Lower lobe of right lung (tissue), 2 donors: ENCODE results near the gene OR2AJ1. TPM values are rescaled to one million over a fixed set of nuclear protein-coding genes. Genes with fewer than 3 reads are reported as not detected.
A peak's percentile ranks its signal among the peaks of the same experiment; 100 is the strongest.

ENCODE experiments used
- ATAC-seq, 2 donors: fragments of 200-7000 bp; cut with Tn5 transposase; one replicate each; pipeline ENCODE4 v1.9.1; 2020 to 2022; ENCODE audit warnings: mild to moderate bottlenecking in 2 of 2, moderate library complexity in 2 of 2
- DNase-seq: peaks from one replicate; pipeline ENCODE4 v3.0.0-alpha.2; 2020
- H3K27ac ChIP-seq: fragments of 200-600 bp; one replicate; pipeline ENCODE4 v1.8.0; 2022
- H3K27me3 ChIP-seq: fragments of 200-600 bp; one replicate; pipeline ENCODE4 v1.8.0; 2022; ENCODE audit warnings: low read depth
- H3K36me3 ChIP-seq: fragments of 200-600 bp; one replicate; pipeline ENCODE4 v1.8.0; 2022; ENCODE audit warnings: mild to moderate bottlenecking
- H3K4me1 ChIP-seq: fragments of 200-600 bp; one replicate; pipeline ENCODE4 v1.8.0; 2022
- H3K4me3 ChIP-seq: fragments of 200-600 bp; one replicate; pipeline ENCODE4 v1.8.0; 2022; ENCODE audit warnings: mild to moderate bottlenecking
- H3K9me3 ChIP-seq: fragments of 200-600 bp; one replicate; pipeline ENCODE4 v1.8.0; 2022
- CTCF ChIP-seq: fragments of 200-600 bp; IDR thresholded peaks from one replicate; pipeline ENCODE4 v1.8.0; 2022; ENCODE audit warnings: antibody characterized with exemption, mild to moderate bottlenecking
- intact Hi-C: fragments of 100-400 bp; cut with DNase I; formaldehyde crosslinking; loops from one replicate; pipeline ENCODE4 v1.11.0; 2022
- total RNA-seq: library from RNA; stranded (reverse); fragmentation: NEBNext Ultra II Directional; extraction: Animal tissue kit (Norgen Biotek cat#: 25700); gene quantifications from one replicate; pipeline ENCODE4 v1.2.1, GENCODE V29; 2021
- donor health status: DM: no; HTN: yes; CAD: no; lungs with severe emphysema.

Gene OR2AJ1
- total RNA-seq, 1 donor from 2014 or later: not detected

- intact Hi-C loops: no loop called here
- H3K9me3 ChIP-seq: no peaks in the 10 kb centered on the region
- no peak overlapping the region for H3K4me3 ChIP-seq
- no peaks in the 10 kb centered on the region for H3K27me3 ChIP-seq
- no peak overlapping the region for H3K27ac ChIP-seq
- no peaks in the 10 kb centered on the region for H3K36me3 ChIP-seq
- TF ChIP-seq CTCF: no peak
- DNase-seq (no peak), ATAC-seq (no peak)
- peaks cover 3% of the 10 kb centered on the region for H3K4me1 ChIP-seq
Observed at GRCh38 chr1:247904122-247904521, 20.6 kb upstream of the OR2AJ1 start.

- Histone ChIP-seq H3K36me3 (no peaks in the 10 kb centered on the region), H3K9me3 (no peaks in the 10 kb centered on the region), H3K4me1 (peaks cover 3% of the 10 kb centered on the region), H3K27ac (no peak overlapping the region), H3K27me3 (no peaks in the 10 kb centered on the region), H3K4me3 (no peak overlapping the region)
- no peak for ATAC-seq
- no peak for DNase-seq
- intact Hi-C loops: no loop called here
- TF ChIP-seq CTCF: no peak
Observed at GRCh38 chr1:247905181-247905580, 19.5 kb upstream of the OR2AJ1 start.

- TF ChIP-seq CTCF: no peak
- no peaks in the 10 kb centered on the region for H3K27me3 ChIP-seq
- peak overlapping the region; percentile 15 for H3K27ac ChIP-seq
- H3K36me3 ChIP-seq: no peaks in the 10 kb centered on the region
- ATAC-seq (no peak), DNase-seq (no peak)
- intact Hi-C loops: no loop called here
- H3K4me1 ChIP-seq: peaks cover 3% of the 10 kb centered on the region
- no peaks in the 10 kb centered on the region for H3K9me3 ChIP-seq
- peak overlapping the region; percentile 37 for H3K4me3 ChIP-seq
Observed at GRCh38 chr1:247905910-247906503, 18.7 kb upstream of the OR2AJ1 start.

- DNase-seq: no peak
- Histone ChIP-seq H3K36me3 (no peaks in the 10 kb centered on the region), H3K27ac (peak overlapping the region; percentile 15), H3K9me3 (no peaks in the 10 kb centered on the region), H3K4me3 (peak overlapping the region; percentile 37), H3K27me3 (no peaks in the 10 kb centered on the region), H3K4me1 (peaks cover 3% of the 10 kb centered on the region)
- peak in 1 of 2 donors; percentile 41 for ATAC-seq
- TF ChIP-seq CTCF: no peak
- intact Hi-C loops: no loop called here
Observed at GRCh38 chr1:247906504-247907047, 18.1 kb upstream of the OR2AJ1 start.

- H3K4me1 ChIP-seq: peaks cover 3% of the 10 kb centered on the region
- H3K27ac ChIP-seq: no peak overlapping the region
- no peak for ATAC-seq
- H3K36me3 ChIP-seq: no peaks in the 10 kb centered on the region
- DNase-seq: no peak
- H3K9me3 ChIP-seq: no peaks in the 10 kb centered on the region
- intact Hi-C loops: no loop called here
- TF ChIP-seq CTCF: no peak
- H3K27me3 ChIP-seq: no peaks in the 10 kb centered on the region
- no peak overlapping the region for H3K4me3 ChIP-seq
Observed at GRCh38 chr1:247908766-247909165, 15.9 kb upstream of the OR2AJ1 start.
